ENCODE results near the gene MAPK11. TPM values are rescaled to one million over a fixed set of nuclear protein-coding genes. Genes with fewer than 3 reads are reported as not detected.
A peak's percentile ranks its signal among the peaks of the same experiment; 100 is the strongest.

Gene MAPK11
- total RNA-seq, 1 donor from 2014 or later, result 11.3 TPM

DNA sequence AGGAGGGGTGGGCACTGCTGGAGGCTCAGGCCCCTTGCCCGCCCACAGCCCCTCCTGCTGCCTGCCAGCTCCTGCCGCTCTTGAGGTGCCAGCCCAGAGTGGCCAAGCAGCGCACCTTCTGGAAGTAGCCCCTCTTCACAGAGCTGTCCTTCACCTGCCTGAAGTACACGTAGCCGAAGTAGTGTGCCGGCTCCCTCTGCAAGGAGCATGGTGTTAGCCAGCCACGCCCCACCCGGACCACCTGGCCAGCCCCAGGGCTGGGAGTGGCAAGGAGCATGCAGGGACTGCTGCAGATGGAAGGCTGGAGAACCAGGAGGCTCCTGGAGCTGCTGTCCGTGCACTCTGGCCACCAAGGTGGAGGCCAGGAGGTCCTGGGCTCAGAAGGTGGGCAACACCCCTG, 47.0 kb upstream of the MAPK11 start:
- DNase-seq (no peak), ATAC-seq (ENCODE audit: low read depth) (no peak)
- Mint-ChIP-seq H3K4me1 (peaks cover 54% of the 10 kb centered on the region), H3K4me3 (no peak overlapping the region), H3K9me3 (no peaks in the 10 kb centered on the region), H3K27ac (no peak overlapping the region), H3K36me3 (ENCODE audit: low read depth) (no peaks in the 10 kb centered on the region), H3K27me3 (no peaks in the 10 kb centered on the region)
- intact Hi-C loops (cut with micrococcal nuclease), result no loop called here
- POLR2A ChIA-PET, result interaction anchor here (0.7 kb wide), 1 partner anchor 12 kb away, joined by 4 read pairs; no protein-coding TSS in a partner anchor
- TF ChIP-seq, protein P1, sequence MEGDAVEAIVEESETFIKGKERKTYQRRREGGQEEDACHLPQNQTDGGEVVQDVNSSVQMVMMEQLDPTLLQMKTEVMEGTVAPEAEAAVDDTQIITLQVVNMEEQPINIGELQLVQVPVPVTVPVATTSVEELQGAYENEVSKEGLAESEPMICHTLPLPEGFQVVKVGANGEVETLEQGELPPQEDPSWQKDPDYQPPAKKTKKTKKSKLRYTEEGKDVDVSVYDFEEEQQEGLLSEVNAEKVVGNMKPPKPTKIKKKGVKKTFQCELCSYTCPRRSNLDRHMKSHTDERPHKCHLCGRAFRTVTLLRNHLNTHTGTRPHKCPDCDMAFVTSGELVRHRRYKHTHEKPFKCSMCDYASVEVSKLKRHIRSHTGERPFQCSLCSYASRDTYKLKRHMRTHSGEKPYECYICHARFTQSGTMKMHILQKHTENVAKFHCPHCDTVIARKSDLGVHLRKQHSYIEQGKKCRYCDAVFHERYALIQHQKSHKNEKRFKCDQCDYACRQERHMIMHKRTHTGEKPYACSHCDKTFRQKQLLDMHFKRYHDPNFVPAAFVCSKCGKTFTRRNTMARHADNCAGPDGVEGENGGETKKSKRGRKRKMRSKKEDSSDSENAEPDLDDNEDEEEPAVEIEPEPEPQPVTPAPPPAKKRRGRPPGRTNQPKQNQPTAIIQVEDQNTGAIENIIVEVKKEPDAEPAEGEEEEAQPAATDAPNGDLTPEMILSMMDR (IDR thresholded peaks at IDR 0.05), result no peak
- CTCF ChIA-PET, result no interaction called here

DNA sequence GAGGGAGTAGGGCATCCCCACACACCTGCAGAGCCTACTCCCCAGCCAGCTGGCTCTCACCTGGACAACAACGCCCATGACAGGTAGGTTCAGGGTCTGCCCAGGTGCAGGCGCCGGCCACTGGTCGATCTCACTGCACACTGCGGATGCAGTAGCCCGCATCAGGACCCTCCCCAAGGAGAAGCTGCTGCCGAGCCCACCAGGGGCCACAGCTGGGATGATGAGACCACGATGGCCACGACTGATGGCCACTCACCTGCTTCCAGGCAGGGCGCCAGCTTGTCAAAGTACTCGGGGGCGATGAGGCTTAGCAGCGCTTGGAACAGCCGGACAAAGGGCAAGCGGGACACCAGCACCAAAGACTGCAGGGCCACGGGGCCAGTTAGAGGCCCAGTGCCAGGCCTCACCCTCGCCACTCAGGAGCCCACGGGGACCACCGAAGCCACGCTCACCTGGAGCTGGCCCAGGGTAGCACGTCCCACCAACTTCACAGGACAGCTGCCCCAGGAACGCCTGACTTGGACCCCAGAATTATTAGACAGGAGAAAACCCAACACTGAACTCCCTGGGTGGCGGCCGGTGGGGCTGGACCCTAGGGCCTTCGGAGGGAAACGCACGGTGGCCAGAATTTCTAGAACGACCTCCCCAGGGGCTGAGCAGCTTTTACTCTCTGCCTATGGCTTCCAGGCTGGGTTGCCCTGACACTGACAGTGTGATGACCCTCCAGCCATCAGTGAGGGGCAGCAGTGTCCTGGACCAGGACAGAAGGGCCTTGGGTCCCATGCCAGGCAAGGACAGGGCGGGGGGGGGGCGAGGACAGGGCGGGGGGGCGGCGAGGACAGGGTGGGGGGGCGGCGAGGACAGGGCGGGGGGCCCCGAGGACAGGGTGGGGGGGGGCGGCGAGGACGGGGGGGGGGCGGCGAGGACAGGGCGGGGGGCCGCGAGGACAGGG, 46.2 kb upstream of the MAPK11 start:
- TF ChIP-seq, protein P1 (IDR thresholded peaks at IDR 0.05), result no peak
- Mint-ChIP-seq H3K4me1 (peaks cover 58% of the 10 kb centered on the region), H3K9me3 (no peaks in the 10 kb centered on the region), H3K4me3 (no peak overlapping the region), H3K27me3 (no peaks in the 10 kb centered on the region), H3K36me3 (ENCODE audit: low read depth) (no peaks in the 10 kb centered on the region), H3K27ac (no peak overlapping the region)
- ATAC-seq (ENCODE audit: low read depth) (no peak), DNase-seq (no peak)
- CTCF ChIA-PET, result no interaction called here
- POLR2A ChIA-PET, result interaction anchor here (0.6 to 3.7 kb wide), 9 partner anchors 8 to 304 kb away, joined by 3 to 58 read pairs (median 8); partner anchors contain the start of gene CHKB
- intact Hi-C loops (cut with micrococcal nuclease), result no loop called here

DNA sequence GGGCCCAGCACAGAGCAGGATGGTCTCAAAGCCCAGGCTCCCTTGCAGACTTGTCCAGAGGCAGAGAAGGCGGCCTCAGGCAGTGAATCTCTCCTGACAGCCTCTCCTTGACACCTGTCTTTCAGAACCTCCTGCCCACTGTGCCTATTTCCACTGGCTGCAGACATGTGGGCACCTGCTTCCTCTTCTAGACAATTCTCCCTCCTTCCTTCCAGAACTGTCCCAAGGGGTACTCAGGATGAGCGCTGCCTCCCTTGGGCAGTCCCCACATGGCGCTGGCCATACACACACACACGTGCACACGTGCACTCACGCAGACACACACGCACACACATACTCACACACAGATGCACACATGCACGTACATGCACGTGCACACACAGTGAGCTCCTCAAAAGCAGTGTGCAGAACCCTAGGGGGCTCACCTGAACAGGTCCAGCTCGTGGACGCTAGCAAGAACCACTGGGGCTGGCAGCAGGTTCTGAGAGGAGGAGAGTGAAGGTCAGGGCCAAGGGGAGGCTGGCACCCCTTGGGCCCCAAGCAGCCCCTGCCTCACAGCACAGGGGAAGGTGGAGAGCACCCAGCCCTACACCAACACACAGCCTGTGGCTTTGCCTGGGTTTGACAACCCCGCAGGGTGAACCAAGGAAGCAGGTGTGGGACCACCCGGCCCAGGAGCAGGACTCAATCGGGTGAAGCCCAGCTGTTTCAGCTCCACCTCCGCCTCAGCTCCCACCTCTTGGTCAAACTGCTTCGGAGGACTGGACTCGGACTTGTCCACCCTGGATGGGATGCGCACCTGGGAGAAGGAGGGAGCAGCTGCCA, 45.3 kb upstream of the MAPK11 start:
- H3K4me3 Mint-ChIP-seq, result peak overlapping the region; percentile 21
- no peaks in the 10 kb centered on the region for H3K27me3 Mint-ChIP-seq
- H3K9me3 Mint-ChIP-seq, result no peaks in the 10 kb centered on the region
- DNase-seq, result no peak
- ATAC-seq (ENCODE audit: low read depth), result no peak
- peak overlapping the region; percentile 62 for H3K27ac Mint-ChIP-seq
- ChIA-PET CTCF (interaction anchor here (1.8 kb wide), 1 partner anchor 11 kb away, joined by 11 read pairs; the partner anchor contains the start of gene DENND6B), POLR2A (interaction anchor here (0.5 to 3.7 kb wide), 16 partner anchors 9 to 305 kb away, joined by 3 to 58 read pairs (median 6); partner anchors contain the start of genes CHKB and SCO2)
- intact Hi-C loops (cut with micrococcal nuclease), result loop anchor here (2.0 kb wide), 1 partner anchor 15 kb away; no protein-coding TSS in a partner anchor
- H3K4me1 Mint-ChIP-seq, result peaks cover 57% of the 10 kb centered on the region
- no peaks in the 10 kb centered on the region for H3K36me3 Mint-ChIP-seq (ENCODE audit: low read depth)
- TF ChIP-seq, protein P1 (IDR thresholded peaks at IDR 0.05), result no peak

DNA sequence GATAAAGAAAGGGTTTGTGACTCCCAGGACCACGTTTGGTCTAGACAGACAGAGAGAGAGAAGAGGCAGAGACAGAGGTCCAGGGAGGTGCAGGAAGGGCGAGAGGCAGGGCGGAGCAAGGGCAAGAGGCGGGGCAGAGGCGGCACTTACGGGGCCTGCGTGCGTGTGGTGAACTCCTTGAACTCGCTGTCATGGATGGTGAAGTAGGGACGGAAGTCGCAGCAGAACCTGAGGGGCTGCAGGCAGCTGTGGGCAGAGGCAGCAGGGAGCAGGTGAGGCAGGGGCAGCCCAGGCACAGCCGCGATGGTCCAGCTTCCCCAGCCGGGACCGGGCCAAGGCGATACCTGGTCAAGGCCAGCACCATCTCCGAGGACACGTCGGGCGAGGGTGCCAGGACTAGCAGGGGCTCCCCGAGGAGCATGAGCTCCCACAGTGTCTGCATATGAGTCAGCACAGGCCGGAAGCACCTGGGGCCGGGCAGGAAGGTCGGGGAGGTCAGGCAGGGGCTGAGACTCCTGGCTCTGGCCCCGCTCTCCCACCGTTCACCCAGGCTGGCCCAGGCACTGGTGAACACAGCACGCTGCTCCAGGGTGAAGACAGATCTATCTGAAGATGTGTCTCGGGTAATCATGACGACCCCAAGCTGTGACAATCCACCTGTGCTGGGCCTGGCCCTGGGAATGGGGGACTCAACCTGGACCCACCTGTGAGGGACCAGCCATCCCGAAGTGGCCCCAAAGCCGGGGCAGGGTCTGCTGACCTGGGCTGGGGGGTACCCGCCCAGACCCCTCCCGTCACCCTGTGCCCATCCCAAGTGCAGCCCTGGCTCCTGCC, 44.5 kb upstream of the MAPK11 start:
- TF ChIP-seq, protein P1 (IDR thresholded peaks at IDR 0.05), result no peak
- Mint-ChIP-seq H3K36me3 (ENCODE audit: low read depth) (no peaks in the 10 kb centered on the region), H3K9me3 (no peaks in the 10 kb centered on the region), H3K4me3 (peak overlapping the region; percentile 77), H3K4me1 (peaks cover 52% of the 10 kb centered on the region), H3K27ac (peak overlapping the region; percentile 86), H3K27me3 (no peaks in the 10 kb centered on the region)
- intact Hi-C loops (cut with micrococcal nuclease), result loop anchor here (1.0 to 2.0 kb wide), 4 partner anchors 9 to 22 kb away; partner anchors contain the start of gene DENND6B
- ChIA-PET CTCF (interaction anchor here (0.7 to 1.8 kb wide), 3 partner anchors 12 to 21 kb away, joined by 3 to 11 read pairs (median 5); partner anchors contain the start of gene DENND6B), POLR2A (interaction anchor here (0.5 to 3.7 kb wide), 14 partner anchors 9 to 224 kb away, joined by 3 to 58 read pairs (median 8); partner anchors contain the start of genes SCO2 and TYMP)
- DNase-seq (peak; percentile 76), ATAC-seq (ENCODE audit: low read depth) (peak; percentile 90)

Measured in activated B cell treated with CpG ODN at 0.5 μM for 24 hours (primary cell).